HG03378 (cell line): Measurements from ENCODE around the gene SLK.

Experiments used
- ATAC-seq: cut with Tn5 transposase; IDR thresholded peaks from one replicate; pipeline ENCODE4 v1.9.1; 2021; ENCODE audit warnings: mild to moderate bottlenecking, moderate library complexity; ENCODE audit not compliant: unreplicated experiment

SLK gene

GRCh38 chr10:103966671-103967447, at the start of gene SLK:
SLK (plus strand) TSS chr10:103967140; CDS start chr10:103967746, 606 bp downstream.
- peak; percentile 49 for ATAC-seq

GRCh38 chr10:103917302-103918052, 49.5 kb upstream of the SLK start:
- peak; percentile 9 for ATAC-seq

GRCh38 chr10:103918053-103918846, 48.7 kb upstream of the SLK start, which contains the start of gene STN1:
STN1 (minus strand) TSS chr10:103918184; CDS start chr10:103917594, 590 bp downstream.
- ATAC-seq: peak; percentile 78

- ATAC-seq: no peak
Measured at GRCh38 chr10:103919648-103920025, 47.3 kb upstream of the SLK start.

GRCh38 chr10:103921248-103921647, 45.7 kb upstream of the SLK start:
- ATAC-seq: no peak

- ATAC-seq: peak; percentile 35
Measured at GRCh38 chr10:103921750-103922195, 45.2 kb upstream of the SLK start.

- ATAC-seq: no peak
Measured at GRCh38 chr10:103922659-103923058, 44.3 kb upstream of the SLK start.

GRCh38 chr10:103923502-103923901, 43.4 kb upstream of the SLK start:
- no peak for ATAC-seq

GRCh38 chr10:103925591-103925990, 41.3 kb upstream of the SLK start:
- ATAC-seq: no peak

GRCh38 chr10:103926722-103927319, 40.1 kb upstream of the SLK start:
- ATAC-seq: no peak

GRCh38 chr10:103928784-103929183, 38.2 kb upstream of the SLK start:
- no peak for ATAC-seq

GRCh38 chr10:103929381-103929921, 37.5 kb upstream of the SLK start:
- ATAC-seq: no peak

GRCh38 chr10:103930449-103930848, 36.5 kb upstream of the SLK start:
- ATAC-seq: no peak

- ATAC-seq: no peak
Measured at GRCh38 chr10:103930881-103931280, 36.1 kb upstream of the SLK start.

GRCh38 chr10:103931603-103932002, 35.3 kb upstream of the SLK start:
- ATAC-seq: no peak

GRCh38 chr10:103932271-103932670, 34.7 kb upstream of the SLK start:
- ATAC-seq: no peak

- ATAC-seq: no peak
Measured at GRCh38 chr10:103932971-103933370, 34.0 kb upstream of the SLK start.

- ATAC-seq: no peak
Measured at GRCh38 chr10:103933557-103934121, 33.3 kb upstream of the SLK start.

- no peak for ATAC-seq
Measured at GRCh38 chr10:103934308-103934707, 32.6 kb upstream of the SLK start.

- ATAC-seq: no peak
Measured at GRCh38 chr10:103936022-103936421, 30.9 kb upstream of the SLK start.
